ENCODE measurements around the gene ARRDC4. TPM values are rescaled to one million over a fixed set of nuclear protein-coding genes. Genes with fewer than 3 reads are reported as not detected.

Gene ARRDC4
- total and polyA plus RNA-seq, 9 of the 15 experiments (the other 6 are each of a cell fraction or from before 2014, with no cell fraction given): 4.3 to 16.1 (median 14.4) TPM

GRCh38 chr15:97962263-97962662 is 1.8 kb downstream of the ARRDC4 start:
- in situ Hi-C loops (cut with MboI): no loop called here
- peaks cover 52% of the 10 kb centered on the region for H3K79me2 ChIP-seq (ENCODE audit: control insufficient read depth, insufficient read depth, low read length)
- FAIRE-seq: no peak

GRCh38 chr15:97963779-97964178 is 3.3 kb downstream of the ARRDC4 start:
- intact Hi-C loops (cut with micrococcal nuclease): loop anchor here (5.0 kb wide), 2 partner anchors 114 to 1631 kb away; partner anchors contain the start of gene NR2F2
- H3K9me1 ChIP-seq (ENCODE audit: control insufficient read depth, insufficient read depth, low read length): no peaks in the 10 kb centered on the region
- ATAC-seq: no peak
- H2AFZ ChIP-seq (ENCODE audit: low read depth, low read length): no peak overlapping the region
- no peak overlapping the region; a peak in 1 of 4 replicates for H3K9ac ChIP-seq (ENCODE audit: insufficient read depth in 1 of 2, low read depth in 2 of 2, low read length in 2 of 2)
- ChIA-PET POLR2A (interaction anchor here (0.8 to 2.1 kb wide), 2 partner anchors 13 to 70 kb away, joined by 3 to 7 read pairs; no protein-coding TSS in a partner anchor), CTCF (ENCODE audit: low intra/inter-chr PET ratio) (no interaction called here)
- H3K27ac ChIP-seq (ENCODE audit: extremely low read depth, low read depth, low read length): no peak overlapping the region
- BruUV-seq (replicated peaks): no TSS peak
- H3K79me2 ChIP-seq (ENCODE audit: control insufficient read depth, insufficient read depth, low read length): peaks cover 52% of the 10 kb centered on the region
- H3K36me3 ChIP-seq (ENCODE audit: control insufficient read depth, insufficient read depth, low read length): peaks cover 30% of the 10 kb centered on the region
- 48% methylated on average over 4 of the region's 4 CpGs for WGBS (ENCODE audit: insufficient coverage, low coverage, missing lambda C conversion rate)
- FAIRE-seq: no peak
- no peak overlapping the region for H3K4me2 ChIP-seq (ENCODE audit: insufficient read depth, low read length)
- DNase-seq (ENCODE audit: extremely low read depth in 1 of 4, low spot score in 3 of 4): no peak
- no peak overlapping the region for H3K4me3 ChIP-seq
- no peaks in the 10 kb centered on the region for H3K27me3 ChIP-seq (ENCODE audit: control insufficient read depth in 2 of 2, insufficient read depth in 2 of 2, low read length in 2 of 2)
- no peaks in the 10 kb centered on the region for H3K9me3 ChIP-seq (replicated peaks; ENCODE audit: control insufficient read depth, insufficient read depth, low read depth, low read length)
- H4K20me1 ChIP-seq (replicated peaks; ENCODE audit: control insufficient read depth, insufficient read depth, low read length): no peaks in the 10 kb centered on the region; the same call in 1 of the 2 replicates
- peaks cover 13 to 15% of the 10 kb centered on the region in 2 experiments; a peak in 4 of 5 replicates for H3K4me1 ChIP-seq (replicated peaks in 1 of 2; ENCODE audit: control insufficient read depth in 2 of 2, insufficient read depth in 2 of 2, low read length in 2 of 2)
- in situ Hi-C loops (cut with MboI): no loop called here
- no peak for TF ChIP-seq CAMTA2 (CRISPR knock-in tag; conservative IDR thresholded peaks at IDR 0.05)
- no peak for TF ChIP-seq ZNF175 (CRISPR knock-in tag; IDR thresholded peaks at IDR 0.05; ENCODE audit: low read depth)
- TF ChIP-seq HMBOX1 (IDR thresholded peaks at IDR 0.05): no peak
- no peak for TF ChIP-seq ZBTB8A (IDR thresholded peaks at IDR 0.05; ENCODE audit: partially characterized antibody)
- no peak for TF ChIP-seq HBP1 (CRISPR knock-in tag; IDR thresholded peaks at IDR 0.05)
- TF ChIP-seq FOSL1 (tag; conservative IDR thresholded peaks at IDR 0.05): no peak
- TF ChIP-seq SAFB (IDR thresholded peaks at IDR 0.05; ENCODE audit: borderline replicate concordance, low read depth, low read length): no peak
- no peak for TF ChIP-seq ZNF121 (CRISPR knock-in tag; conservative IDR thresholded peaks at IDR 0.05)
- TF ChIP-seq TGIF2 (CRISPR knock-in tag; IDR thresholded peaks at IDR 0.05): no peak
- no peak for TF ChIP-seq NR2C2 (CRISPR knock-in tag; IDR thresholded peaks at IDR 0.05)
- TF ChIP-seq NR2C2 (tag; IDR thresholded peaks at IDR 0.05): no peak
- no peak for TF ChIP-seq POLR2A (conservative IDR thresholded peaks at IDR 0.05)

More at GRCh38 chr15:97962263-97962662, 1.8 kb downstream of the ARRDC4 start:
- no peak overlapping the region for H3K4me3 ChIP-seq
- H4K20me1 ChIP-seq (replicated peaks; ENCODE audit: control insufficient read depth, insufficient read depth, low read length): no peaks in the 10 kb centered on the region; the same call in 1 of the 2 replicates
- H3K27me3 ChIP-seq (ENCODE audit: control insufficient read depth in 2 of 2, insufficient read depth in 2 of 2, low read length in 2 of 2): no peaks in the 10 kb centered on the region
- no peaks in the 10 kb centered on the region for H3K9me3 ChIP-seq (replicated peaks; ENCODE audit: control insufficient read depth, insufficient read depth, low read depth, low read length)
- ChIA-PET POLR2A (no interaction called here), CTCF (ENCODE audit: low intra/inter-chr PET ratio) (no interaction called here)
- WGBS (ENCODE audit: insufficient coverage, low coverage, missing lambda C conversion rate): 97% methylated on average over 2 of the region's 2 CpGs
- H3K9ac ChIP-seq (ENCODE audit: insufficient read depth in 1 of 2, low read depth in 2 of 2, low read length in 2 of 2): no peak overlapping the region
- H3K9me1 ChIP-seq (ENCODE audit: control insufficient read depth, insufficient read depth, low read length): no peaks in the 10 kb centered on the region
- intact Hi-C loops (cut with micrococcal nuclease): loop anchor here (5.0 kb wide), 2 partner anchors 115 to 1630 kb away; partner anchors contain the start of gene NR2F2
- H3K4me1 ChIP-seq (replicated peaks in 1 of 2; ENCODE audit: control insufficient read depth in 2 of 2, insufficient read depth in 2 of 2, low read length in 2 of 2): peaks cover 13 to 15% of the 10 kb centered on the region in 2 experiments; a peak in 4 of 5 replicates
- H3K36me3 ChIP-seq (ENCODE audit: control insufficient read depth, insufficient read depth, low read length): peaks cover 18% of the 10 kb centered on the region
- DNase-seq (ENCODE audit: extremely low read depth in 1 of 4, low spot score in 3 of 4) (no peak), ATAC-seq (no peak)
- TSS peak; percentile 36 for BruUV-seq (replicated peaks)
- H3K27ac ChIP-seq (ENCODE audit: extremely low read depth, low read depth, low read length): no peak overlapping the region
- H2AFZ ChIP-seq (ENCODE audit: low read depth, low read length): no peak overlapping the region
- H3K4me2 ChIP-seq (ENCODE audit: insufficient read depth, low read length): peak overlapping the region; percentile 84
- TF ChIP-seq JUND (IDR thresholded peaks at IDR 0.05; ENCODE audit: borderline replicate concordance, low read depth, low read length) (no peak), JUND (tag; IDR thresholded peaks at IDR 0.05; ENCODE audit: borderline replicate concordance, low read depth, low read length) (0 out of 3 replicates have a peak, but pooled peaks have one; percentile 13), ZNF316 (IDR thresholded peaks at IDR 0.05) (peak; percentile 49; the same call in 1 of the 2 replicates), YY1 (IDR thresholded peaks at IDR 0.05; ENCODE audit: borderline replicate concordance in 1 of 3, control insufficient read depth in 1 of 3, extremely low read depth in 1 of 3, insufficient read depth in 3 of 3, insufficient read length in 1 of 3, insufficient replicate concordance in 2 of 3, low read depth in 1 of 3, low read length in 2 of 3) (peak in 1 of 3 experiments; percentile 44), SAFB2 (IDR thresholded peaks at IDR 0.05; ENCODE audit: borderline replicate concordance, low read depth, low read length, severe bottlenecking) (no peak), SRF (CRISPR knock-in tag; IDR thresholded peaks at IDR 0.05) (no peak)
